Measurements from ENCODE around the gene MEGF10.
"Not testable (repeated sequence)": the region's sequence is repeated elsewhere in the genome, so short reads cannot be mapped to it uniquely, and the experiment has no call there.

MEGF10 gene

DNA sequence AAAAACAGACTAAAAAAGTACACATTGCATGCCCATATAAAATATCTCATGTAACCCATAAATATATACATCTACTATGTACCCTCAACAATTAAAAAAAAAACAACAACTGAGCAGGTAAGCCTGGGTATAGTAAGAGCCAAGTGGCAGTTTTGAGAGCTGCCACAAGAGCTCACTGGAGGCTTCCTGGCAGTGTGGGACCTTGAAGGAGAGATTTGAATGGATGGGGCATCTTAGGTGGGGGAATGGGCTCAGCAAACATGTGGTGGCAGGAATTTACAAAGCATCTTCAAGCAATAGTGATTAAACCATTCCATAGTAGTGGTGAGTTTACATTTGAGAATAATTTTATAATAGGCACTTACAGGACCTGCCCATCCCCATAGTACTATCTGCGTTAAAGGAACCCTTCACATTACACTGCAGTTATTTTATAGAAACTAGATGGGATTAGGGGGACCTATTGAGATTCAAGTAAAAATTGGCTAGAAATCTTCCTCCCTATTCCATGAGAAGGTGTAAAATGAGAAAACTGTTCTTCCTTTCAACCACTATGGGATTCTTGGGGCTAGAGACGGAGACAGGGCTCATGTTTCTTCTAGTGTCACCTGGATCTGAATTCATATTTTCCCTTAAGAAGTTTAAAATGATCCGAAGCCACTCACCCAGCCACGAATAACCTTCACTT, 6.9 kb downstream of the MEGF10 start:
- H3K27ac ChIP-seq, result no peak overlapping the region
- DNase-seq (ENCODE audit: low read depth, low spot score), result no peak

DNA sequence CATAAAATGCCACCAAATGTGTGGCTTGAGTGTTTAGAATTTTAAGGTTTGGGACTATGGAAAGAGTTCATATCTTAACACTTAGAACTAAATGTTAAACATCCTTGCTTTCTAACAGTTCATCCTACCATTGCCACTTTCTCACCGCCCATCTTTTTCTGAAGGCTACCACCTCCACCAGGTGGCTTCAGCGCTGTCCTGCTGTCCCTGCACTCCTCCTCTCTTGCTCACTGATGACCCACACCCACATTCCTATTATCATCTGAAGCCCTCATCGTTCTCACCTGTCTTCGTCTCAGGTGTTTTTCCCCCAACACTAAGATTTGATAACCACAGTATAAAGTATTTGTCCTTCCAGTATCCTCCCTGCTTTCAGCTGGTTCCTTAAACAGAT, 7.4 kb downstream of the MEGF10 start:
- no peak for DNase-seq (ENCODE audit: low read depth, low spot score)
- H3K27ac ChIP-seq, result no peak overlapping the region

DNA sequence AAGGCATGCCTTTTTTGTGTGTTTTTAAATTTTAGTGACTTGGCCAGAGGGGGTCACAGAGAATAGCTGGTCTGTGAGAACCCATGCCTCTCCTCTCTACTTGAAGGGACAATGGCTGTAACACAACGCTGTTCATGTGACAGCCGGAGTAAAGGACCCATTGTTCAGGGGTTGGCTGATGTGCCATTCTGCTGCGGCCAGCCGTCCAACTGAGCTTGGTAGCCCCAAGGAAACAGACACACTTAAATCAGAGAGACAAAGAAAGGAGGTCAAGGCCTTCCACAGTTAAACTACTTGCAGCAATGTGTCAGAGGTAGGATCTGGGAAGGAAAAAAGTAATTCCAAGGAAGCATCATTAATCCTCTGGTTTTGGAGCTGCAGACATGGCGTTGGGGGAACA, 8.1 kb downstream of the MEGF10 start:
- no peak overlapping the region for H3K27ac ChIP-seq
- DNase-seq (ENCODE audit: low read depth, low spot score), result no peak

DNA sequence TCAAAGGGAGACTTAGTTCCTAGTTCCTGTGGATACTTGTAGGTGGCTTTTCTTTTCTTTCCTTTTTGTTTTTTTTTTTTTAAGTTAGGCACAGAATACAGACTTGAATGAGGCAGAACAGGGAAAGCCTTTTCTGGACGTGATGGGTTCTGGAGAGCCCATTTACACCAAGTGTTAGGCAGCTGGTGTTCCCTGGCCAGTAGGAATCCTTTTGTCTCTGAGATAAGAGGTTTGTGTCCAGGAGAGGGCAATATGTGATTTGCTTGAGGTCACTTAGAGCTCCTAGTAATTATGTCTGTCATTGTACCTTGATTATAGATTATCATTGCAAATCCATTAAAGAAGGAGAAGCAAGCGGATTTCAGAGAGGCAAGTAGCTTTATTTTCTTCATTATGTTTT, 9.1 kb downstream of the MEGF10 start:
- DNase-seq (ENCODE audit: low read depth, low spot score), result no peak
- no peak overlapping the region for H3K27ac ChIP-seq

DNA sequence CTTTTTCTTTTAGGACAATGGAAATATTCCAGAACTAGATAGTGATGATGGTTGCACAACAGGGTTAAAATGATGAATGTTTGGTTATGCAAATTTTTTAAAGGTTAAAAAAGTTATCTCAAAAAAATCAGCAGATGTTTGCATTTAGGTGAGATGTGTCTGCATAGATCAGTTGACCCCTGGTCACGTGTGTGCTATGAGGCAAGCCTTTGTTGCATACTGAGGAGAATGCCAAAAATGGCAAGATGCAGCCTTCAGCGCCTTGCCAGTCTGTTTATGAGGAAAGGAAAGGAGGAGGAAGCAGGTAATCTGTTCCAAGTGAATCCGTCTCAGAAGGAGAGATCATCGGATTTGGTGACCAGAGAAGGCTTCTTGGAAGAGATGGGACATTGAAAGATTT, 11.9 kb downstream of the MEGF10 start:
- H3K27ac ChIP-seq, result no peak overlapping the region
- no peak for DNase-seq (ENCODE audit: low read depth, low spot score)

DNA sequence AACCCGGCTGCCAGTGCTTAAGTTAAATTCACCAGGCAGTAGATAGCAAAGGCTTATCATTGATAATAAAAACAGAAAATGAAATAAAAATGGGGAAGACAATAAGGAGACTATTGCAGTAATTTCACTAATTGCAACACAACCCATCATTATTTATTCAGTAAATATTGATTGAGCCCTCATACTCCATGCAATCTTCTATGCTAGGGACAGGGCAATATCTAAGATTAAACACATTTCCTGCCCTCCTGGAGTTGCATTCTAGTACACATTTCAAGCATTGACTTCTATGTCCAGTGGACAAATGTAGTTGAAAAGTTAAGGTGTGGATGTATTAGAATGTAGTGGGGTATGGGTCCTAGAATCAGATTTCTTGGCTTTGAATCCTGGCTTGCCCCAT, 12.8 kb downstream of the MEGF10 start:
- DNase-seq (ENCODE audit: low read depth, low spot score), result no peak
- H3K27ac ChIP-seq, result no peak overlapping the region

DNA sequence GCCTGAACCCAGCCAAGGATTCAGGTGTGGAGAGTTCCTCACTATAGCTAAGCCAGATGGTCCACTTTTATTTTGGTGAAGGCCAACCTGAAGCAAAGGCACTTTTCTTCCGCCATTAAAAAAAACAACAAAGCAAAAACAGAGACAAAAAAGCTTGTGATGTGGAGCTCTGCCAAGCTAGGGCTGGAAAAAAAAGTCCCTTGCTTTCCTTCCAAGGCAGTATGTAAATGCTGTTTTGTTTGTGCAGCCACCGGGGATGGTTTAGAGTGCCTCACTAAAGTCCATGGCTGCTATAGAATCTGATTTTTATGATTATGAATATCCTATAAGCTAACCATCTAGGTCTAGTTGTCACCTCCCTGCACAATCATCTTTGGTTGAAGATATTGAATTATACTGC, 14.9 kb downstream of the MEGF10 start:
- H3K27ac ChIP-seq, result no peak overlapping the region
- DNase-seq (ENCODE audit: low read depth, low spot score), result no peak

DNA sequence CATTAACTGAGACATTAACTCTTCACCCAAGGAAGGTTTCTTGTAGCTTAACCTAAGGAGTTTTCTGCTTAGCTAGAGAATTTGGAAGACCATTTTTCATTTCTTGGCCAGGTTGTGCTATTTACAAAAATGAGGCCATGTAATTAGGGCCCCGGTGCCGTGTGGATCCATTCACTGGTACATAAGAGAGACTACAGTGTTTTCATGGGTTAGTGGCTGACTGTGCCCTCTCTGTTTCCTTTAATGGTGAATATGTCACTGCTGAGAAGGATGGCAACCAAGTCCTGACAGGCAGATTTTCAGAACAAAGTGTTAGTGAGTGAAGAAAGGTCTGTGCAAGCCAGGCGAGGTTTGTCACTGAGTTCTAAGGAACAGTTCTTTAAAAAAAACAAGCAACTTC, 15.4 kb downstream of the MEGF10 start:
- DNase-seq (ENCODE audit: low read depth, low spot score), result no peak
- H3K27ac ChIP-seq, result no peak overlapping the region

DNA sequence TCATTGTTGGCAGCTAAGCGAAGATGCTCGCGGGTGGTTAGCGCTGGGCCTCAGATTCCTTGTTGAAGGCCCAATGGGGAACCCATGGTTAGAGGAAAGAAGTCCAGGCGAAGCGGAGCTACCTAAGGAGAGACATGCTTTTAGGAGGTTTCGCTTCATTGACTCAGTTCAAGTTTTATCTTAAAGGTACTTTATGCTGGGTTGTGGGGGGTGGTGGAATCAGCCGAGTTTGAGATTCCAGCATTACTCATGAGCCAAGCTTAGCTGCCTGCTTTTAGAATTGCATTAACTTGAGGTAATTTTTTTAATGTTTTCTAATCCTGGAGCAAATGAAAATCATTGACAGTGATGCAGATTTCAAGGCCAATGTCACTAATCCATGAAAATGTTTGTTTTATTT, 16.1 kb downstream of the MEGF10 start:
- no peak for DNase-seq (ENCODE audit: low read depth, low spot score)
- H3K27ac ChIP-seq, result no peak overlapping the region

DNA sequence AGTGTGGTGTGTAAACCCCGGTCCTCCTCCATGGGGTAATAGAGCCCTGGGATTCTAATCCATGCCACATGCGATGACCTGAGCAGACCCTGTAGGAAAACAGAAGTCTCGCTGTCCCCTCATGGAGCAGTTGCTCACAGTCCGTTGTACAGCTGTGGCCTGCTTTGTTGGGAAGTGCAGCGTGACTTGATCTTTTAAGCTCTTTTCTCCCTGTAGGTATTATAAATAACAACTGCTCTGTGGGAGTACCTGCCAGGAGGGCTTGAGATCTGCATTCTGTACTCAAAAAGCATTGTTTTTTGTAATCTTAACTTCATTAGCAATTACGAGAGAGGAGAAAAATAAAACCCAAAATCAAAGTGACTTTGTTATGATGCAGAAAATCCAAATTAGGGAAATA, 17.3 kb downstream of the MEGF10 start:
- no peak overlapping the region for H3K27ac ChIP-seq
- DNase-seq (ENCODE audit: low read depth, low spot score), result no peak

DNA sequence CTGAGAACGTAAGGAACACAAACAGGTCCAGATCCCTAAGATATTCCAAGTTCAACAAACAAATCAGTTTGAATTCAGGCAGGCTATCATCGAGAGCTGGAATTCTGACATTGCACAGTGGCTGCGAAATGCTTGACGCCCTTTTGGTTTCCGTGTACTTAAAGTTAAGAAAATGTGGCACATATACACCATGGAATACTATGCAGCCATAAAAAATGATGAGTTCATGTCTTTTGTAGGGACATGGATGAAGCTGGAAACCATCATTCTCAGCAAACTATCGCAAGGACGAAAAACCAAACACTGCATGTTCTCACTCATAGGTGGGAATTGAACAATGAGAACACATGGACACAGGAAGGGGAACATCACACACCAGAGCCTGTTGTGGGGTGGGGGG, 17.7 kb downstream of the MEGF10 start:
- not testable (repeated sequence) for DNase-seq (ENCODE audit: low read depth, low spot score); H3K27ac ChIP-seq

DNA sequence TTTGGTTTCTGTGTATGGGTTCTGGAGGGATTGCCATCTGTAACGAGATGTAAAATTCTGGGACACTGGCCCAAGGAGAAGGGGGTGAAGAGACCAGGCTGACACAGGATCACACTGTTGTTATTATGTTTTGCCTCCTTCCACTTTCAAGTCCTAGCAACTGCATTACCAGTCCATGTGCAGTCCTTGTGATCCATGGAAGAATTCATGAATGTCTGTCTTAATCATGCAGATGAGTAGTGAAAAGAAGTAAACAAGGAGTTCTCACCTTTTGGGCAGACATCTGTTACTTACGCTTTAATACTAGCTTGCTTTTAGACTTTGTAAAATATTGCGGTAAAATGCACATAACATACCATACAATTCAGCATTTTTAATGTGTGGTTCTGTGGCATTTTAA, 18.3 kb downstream of the MEGF10 start:
- no peak overlapping the region for H3K27ac ChIP-seq
- DNase-seq (ENCODE audit: low read depth, low spot score), result no peak

DNA sequence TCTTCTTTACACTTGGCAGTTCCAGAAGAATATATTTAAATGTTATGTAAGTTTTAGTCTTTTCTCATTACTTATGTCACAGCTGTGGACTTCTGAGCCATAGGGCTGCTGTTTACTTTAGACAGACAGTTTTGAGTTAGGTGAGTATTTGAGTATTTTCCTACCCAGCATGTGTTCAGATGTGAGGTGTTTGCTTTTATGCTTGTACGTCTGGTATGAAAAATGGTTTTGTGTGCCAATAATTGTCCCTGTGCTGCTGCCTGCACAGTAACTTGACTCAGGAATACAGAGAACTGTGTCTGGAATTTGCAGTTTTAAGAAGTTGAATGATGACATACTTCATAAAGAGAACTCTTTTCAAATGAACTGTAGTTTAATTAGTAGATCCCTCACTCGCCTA, 20.8 kb downstream of the MEGF10 start:
- H3K27ac ChIP-seq, result no peak overlapping the region
- no peak for DNase-seq (ENCODE audit: low read depth, low spot score)

DNA sequence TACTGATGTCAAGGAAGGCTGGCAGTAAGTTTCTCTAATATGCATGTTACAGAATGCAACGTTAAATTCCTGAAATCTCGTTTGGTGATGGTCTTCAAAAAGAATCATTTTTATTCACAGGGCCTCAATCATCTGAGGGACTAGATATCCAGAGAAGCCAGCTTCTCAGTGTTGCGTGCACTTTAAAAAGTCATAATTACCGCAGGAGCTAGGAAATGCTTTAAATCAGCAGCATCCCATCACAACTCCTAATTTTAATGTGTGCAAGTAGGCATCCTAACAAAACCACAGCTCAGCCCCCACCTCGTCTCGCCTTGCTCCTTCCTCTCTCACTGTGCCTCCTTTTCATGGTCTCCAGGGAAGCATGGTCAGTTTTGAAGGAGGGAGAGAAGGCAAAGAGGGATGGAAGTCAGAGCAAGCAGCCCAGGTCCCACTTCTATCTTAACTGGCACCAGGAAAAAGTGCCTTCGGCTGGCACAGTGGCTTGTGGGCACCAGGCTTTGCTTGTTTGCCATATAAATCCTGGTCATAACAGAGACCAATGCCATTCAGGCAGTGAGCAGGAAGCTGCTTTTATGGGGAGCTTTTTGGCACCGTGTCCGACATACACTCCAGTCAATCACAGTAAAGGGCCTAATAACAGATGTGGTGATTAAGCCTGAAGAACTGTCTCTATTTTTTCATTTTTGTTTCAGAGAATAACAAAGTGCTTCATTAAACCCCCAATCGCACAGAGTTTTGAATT, 21.4 kb downstream of the MEGF10 start:
- no peak for DNase-seq (ENCODE audit: low read depth, low spot score)
- no peak overlapping the region for H3K27ac ChIP-seq

DNA sequence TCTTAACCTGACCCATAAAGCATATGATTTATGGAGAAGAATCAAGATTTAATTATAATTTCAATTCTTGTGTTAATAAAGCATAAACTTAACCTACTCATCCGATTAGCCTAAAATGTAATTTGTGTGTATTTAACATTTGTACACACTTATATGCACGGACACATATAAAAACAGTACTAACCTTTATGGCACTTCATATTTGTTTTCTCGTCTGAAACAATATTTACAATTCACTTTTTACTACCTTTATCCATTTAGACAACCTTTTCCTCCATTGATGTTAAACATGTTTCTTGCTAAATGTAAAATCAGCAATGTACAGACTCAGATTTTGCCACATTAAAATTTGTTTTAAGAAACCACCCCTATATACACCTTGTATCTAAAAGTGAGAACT, 22.8 kb downstream of the MEGF10 start:
- no peak for DNase-seq (ENCODE audit: low read depth, low spot score)

DNA sequence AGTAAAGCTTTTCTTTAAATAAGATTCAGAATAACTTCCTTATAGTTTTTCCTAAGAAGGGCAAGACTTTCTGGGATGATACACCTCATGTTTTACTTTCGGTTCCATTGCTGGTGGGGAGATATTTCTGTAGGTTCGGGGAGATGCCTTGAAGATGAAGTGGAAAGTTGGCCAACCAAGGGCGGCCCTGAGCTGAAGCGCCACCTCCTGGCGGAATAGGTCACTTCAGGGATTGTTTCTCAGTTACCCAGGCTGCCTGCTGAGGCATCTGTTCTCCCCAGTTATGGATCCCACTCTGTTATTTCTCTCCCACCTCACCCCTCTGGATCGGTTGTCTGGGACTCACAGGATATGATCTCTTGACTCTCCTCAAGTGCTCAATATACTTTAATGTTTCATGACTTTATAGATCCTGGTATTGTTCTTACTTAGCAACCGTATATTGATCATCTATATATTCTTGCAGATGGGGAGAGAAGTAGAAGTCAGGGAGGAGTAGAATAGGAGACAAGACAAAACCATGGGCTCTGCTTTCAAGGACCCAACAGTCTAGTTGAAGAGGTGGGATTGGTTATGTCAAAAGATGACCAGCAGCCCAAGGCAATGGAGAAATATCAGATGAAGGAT, 23.4 kb downstream of the MEGF10 start:
- DNase-seq (ENCODE audit: low read depth, low spot score), result no peak
- no peak overlapping the region for H3K27ac ChIP-seq

More for the DNA sequence above, 22.8 kb downstream of the MEGF10 start:
- H3K27ac ChIP-seq, result no peak overlapping the region

DNA sequence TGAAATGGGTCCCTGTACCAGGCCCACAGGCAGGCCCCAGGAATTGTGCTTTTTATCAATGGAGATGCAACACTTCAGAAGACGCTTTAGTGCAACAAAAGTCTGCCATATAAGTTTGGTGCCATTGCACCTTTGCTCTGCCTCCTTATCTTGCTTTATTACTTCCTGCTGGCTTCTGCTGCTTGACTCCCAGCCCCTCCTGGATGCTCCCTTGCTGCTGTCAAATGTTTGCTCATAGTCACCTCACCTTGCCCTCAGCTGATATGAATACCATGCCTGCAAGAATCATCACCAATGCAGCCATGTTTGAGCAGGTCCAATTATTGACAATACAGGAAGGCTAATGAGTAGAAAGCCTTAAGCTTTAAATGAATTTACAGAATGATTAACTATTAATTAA, 25.4 kb downstream of the MEGF10 start:
- no peak for DNase-seq (ENCODE audit: low read depth, low spot score)

DNA sequence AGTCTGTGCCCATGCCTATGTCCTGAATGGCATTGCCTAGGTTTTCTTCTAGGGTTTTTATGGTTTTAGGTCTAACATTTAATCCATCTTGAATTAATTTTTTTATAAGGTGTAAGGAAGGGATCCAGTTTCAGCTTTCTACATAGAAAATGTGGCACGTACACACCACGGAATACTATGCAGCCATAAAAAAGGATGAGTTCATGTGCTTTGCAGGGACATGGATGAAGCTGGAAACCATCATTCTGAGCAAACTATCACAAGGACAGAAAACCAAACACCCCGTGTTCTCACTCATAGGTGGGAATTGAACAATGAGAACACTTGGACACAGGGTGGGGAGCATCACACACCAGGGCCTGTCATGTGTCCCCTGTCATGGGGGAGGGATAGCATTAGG, 26.8 kb downstream of the MEGF10 start:
- not testable (repeated sequence) for DNase-seq (ENCODE audit: low read depth, low spot score); H3K27ac ChIP-seq

More for the DNA sequence above, 25.4 kb downstream of the MEGF10 start:
- H3K27ac ChIP-seq, result no peak overlapping the region

DNA sequence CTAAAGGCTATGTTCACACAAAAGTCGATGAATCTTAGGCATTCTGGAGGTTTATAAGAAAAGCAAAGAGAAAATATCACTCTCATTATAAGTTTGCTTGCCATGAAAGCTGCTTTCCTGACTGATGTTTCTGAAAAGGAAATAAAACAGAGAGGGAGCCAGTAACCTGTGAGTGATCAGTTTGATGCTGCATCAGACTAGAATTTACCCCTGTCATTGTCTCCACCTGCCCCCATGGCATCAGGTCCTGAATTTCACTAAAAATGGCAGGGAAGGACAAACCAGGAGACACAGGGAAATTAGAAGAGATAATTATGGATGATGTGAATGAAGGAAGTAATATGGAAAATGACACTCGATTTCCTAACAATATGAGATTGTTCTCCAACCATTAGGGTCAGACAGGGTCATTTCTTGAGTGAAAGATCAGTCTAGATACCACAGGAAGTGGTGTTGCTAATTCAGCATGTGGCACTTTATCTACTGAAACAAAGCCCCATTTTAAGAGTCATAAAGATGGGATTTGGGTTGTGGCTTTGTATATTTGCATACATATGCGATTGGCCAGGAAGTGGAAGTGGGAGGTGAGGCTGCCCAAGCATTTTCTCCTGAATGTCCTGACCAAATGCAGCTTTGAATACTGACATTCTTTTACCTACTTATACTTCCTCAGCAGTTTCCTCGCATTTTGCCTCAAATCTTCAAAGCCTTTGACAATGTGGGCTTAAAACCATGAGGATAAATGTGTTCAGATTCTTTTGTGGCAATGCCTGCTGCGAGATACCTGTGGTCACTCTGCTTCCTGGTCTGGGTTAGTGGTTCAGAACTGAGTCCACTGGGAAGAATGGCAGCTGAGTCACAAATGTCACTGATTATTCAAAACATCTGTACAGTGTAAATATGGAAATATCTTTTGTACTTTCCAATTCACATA, 29.7 kb downstream of the MEGF10 start:
- no peak overlapping the region for H3K27ac ChIP-seq
- DNase-seq (ENCODE audit: low read depth, low spot score), result no peak

DNA sequence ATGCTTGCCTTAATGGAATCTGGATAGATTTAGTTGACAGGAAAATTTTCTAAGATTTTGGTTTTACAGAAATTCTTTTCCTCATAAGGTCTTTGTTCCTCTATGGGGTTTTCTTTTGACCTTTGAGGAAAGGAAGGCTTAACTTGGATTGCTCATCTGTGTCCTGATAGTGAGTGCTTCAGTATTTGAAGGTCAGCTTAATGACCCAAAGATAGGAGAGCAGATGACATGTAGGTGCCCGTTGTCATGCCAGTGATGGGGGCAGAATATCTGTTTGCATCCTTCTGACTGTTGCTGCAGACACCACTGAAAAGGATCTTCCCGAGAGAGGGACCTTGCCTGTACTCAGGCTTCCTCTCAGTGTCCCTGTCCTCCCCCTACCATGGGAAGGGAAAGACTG, 30.9 kb downstream of the MEGF10 start:
- DNase-seq (ENCODE audit: low read depth, low spot score), result no peak

DNA sequence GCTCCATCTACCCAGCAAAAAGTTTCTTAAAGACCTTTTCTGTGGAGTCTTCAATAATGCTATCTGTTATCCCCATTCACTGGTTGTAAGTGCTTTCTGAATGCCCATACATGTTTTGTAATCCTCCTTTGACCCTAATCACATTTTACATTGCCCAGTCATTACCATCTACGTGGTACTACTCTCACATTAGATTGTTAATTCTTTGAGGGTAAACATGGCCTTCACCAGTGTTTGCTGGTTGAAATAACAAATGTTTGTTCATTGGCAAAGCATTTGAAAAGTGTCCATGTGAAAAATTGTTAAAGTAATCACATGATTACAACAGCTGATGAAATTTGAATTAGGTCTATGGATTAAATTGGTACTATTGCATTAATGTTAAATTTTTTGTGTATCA, 31.8 kb downstream of the MEGF10 start:
- no peak overlapping the region for H3K27ac ChIP-seq
- no peak for DNase-seq (ENCODE audit: low read depth, low spot score)

More for the DNA sequence above, 30.9 kb downstream of the MEGF10 start:
- H3K27ac ChIP-seq, result no peak overlapping the region

Data from epithelial cell of prostate (primary cell).